Mesenchymal stem cell (in vitro differentiated cells and primary cell): Measurements from ENCODE around the gene ZBTB40.

Experiments used
- DNase-seq: peaks from one replicate; pipeline ENCODE4 v3.0.0-alpha.2; 2013
- H2AFZ ChIP-seq: one replicate; pipeline ENCODE4 v1.6.1; 2013; ENCODE audit warnings: low read depth, mild to moderate bottlenecking, control low read depth, inconsistent platforms, low read length, moderate library complexity
- H2AK5ac ChIP-seq: 2 replicates; pipeline ENCODE4 v1.6.1; 2013; ENCODE audit warnings: low read length, moderate library complexity, mild to moderate bottlenecking, inconsistent platforms; ENCODE audit not compliant: severe bottlenecking
- H2BK120ac ChIP-seq: one replicate; pipeline ENCODE4 v1.6.1; 2013; ENCODE audit warnings: low read depth, mild to moderate bottlenecking, inconsistent platforms, low read length, moderate library complexity
- H2BK12ac ChIP-seq, 2 experiments: one replicate each; pipeline ENCODE4 v1.6.1; 2013; ENCODE audit warnings: inconsistent platforms in 2 of 2, low read length in 2 of 2, mild to moderate bottlenecking in 2 of 2, moderate library complexity in 2 of 2, control low read depth in 1 of 2
- H2BK15ac ChIP-seq: one replicate; pipeline ENCODE4 v1.6.1; 2013; ENCODE audit warnings: mild to moderate bottlenecking, low read depth, inconsistent platforms; ENCODE audit not compliant: poor library complexity, severe bottlenecking
- H2BK5ac ChIP-seq: 2 replicates; pipeline ENCODE4 v1.6.1; 2013; ENCODE audit warnings: low read depth, mild to moderate bottlenecking, low read length, control low read depth, inconsistent platforms; ENCODE audit not compliant: poor library complexity, severe bottlenecking
- H3K14ac ChIP-seq, 2 experiments: one replicate each; pipeline ENCODE4 v1.6.1; 2013; ENCODE audit warnings: inconsistent platforms in 2 of 2, low read length in 2 of 2, control low read depth in 1 of 2, mild to moderate bottlenecking in 1 of 2, moderate library complexity in 1 of 2
- H3K18ac ChIP-seq, 2 experiments: one replicate each; pipeline ENCODE4 v1.6.1; 2013; ENCODE audit warnings: inconsistent platforms in 2 of 2, low read length in 2 of 2, control low read depth in 1 of 2, low read depth in 1 of 2, mild to moderate bottlenecking in 1 of 2
- H3K23ac ChIP-seq, 2 experiments: one replicate each; pipeline ENCODE4 v1.6.1; 2013; ENCODE audit warnings: inconsistent platforms in 2 of 2, low read length in 2 of 2, mild to moderate bottlenecking in 2 of 2, moderate library complexity in 2 of 2, control low read depth in 1 of 2
- H3K27ac ChIP-seq: 2 replicates; pipeline ENCODE4 v1.5.1; 2013; ENCODE audit warnings: mild to moderate bottlenecking, moderate library complexity, low read length, control low read depth, inconsistent platforms; ENCODE audit not compliant: poor library complexity, severe bottlenecking
- H3K27me3 ChIP-seq, 2 experiments: 2 replicates each; pipeline versions ENCODE4 v1.6.1 to v1.7.0; 2013; ENCODE audit warnings: low read length in 2 of 2, mild to moderate bottlenecking in 2 of 2, moderate library complexity in 2 of 2, control low read depth in 1 of 2, inconsistent platforms in 1 of 2; ENCODE audit not compliant: control insufficient read depth in 1 of 2, insufficient read depth in 1 of 2
- H3K36me3 ChIP-seq, 2 experiments: 2 replicates each; pipeline versions ENCODE4 v1.6.1 to v1.7.0; 2013; ENCODE audit warnings: low read length in 2 of 2, control low read depth in 1 of 2, inconsistent platforms in 1 of 2, low read depth in 1 of 2, mild to moderate bottlenecking in 1 of 2; ENCODE audit not compliant: insufficient read depth in 2 of 2, control insufficient read depth in 1 of 2
- H3K4ac ChIP-seq, 2 experiments: one replicate each; pipeline ENCODE4 v1.6.1; 2013; ENCODE audit warnings: inconsistent platforms in 2 of 2, low read length in 2 of 2, mild to moderate bottlenecking in 2 of 2, moderate library complexity in 2 of 2, control low read depth in 1 of 2, low read depth in 1 of 2
- H3K4me1 ChIP-seq: 2 replicates; pipeline ENCODE4 v1.6.1; 2013; ENCODE audit warnings: low read depth, low read length, control low read depth; ENCODE audit not compliant: control insufficient read depth, insufficient read depth
- H3K4me2 ChIP-seq: 2 replicates; pipeline ENCODE4 v1.6.1; 2013; ENCODE audit warnings: low read length, mild to moderate bottlenecking, inconsistent platforms; ENCODE audit not compliant: poor library complexity, severe bottlenecking
- H3K4me3 ChIP-seq, 2 experiments: 2 replicates each; pipeline versions ENCODE4 v1.5.1 to v1.7.0; 2013; ENCODE audit warnings: low read length in 2 of 2, mild to moderate bottlenecking in 2 of 2, control low read depth in 1 of 2, low read depth in 1 of 2; ENCODE audit not compliant: insufficient read depth in 1 of 2
- H3K79me1 ChIP-seq: replicated peaks from 2 replicates; pipeline ENCODE4 v1.6.1; 2013; ENCODE audit warnings: mild to moderate bottlenecking, control low read depth, low read length, inconsistent platforms; ENCODE audit not compliant: poor library complexity, severe bottlenecking
- H3K9ac ChIP-seq: 2 replicates; pipeline ENCODE4 v1.7.0; 2013; ENCODE audit warnings: mild to moderate bottlenecking, low read length, moderate library complexity
- H3K9me3 ChIP-seq: 2 replicates; pipeline ENCODE4 v1.7.0; 2013; ENCODE audit warnings: mild to moderate bottlenecking, low read length; ENCODE audit not compliant: control insufficient read depth
- H4K8ac ChIP-seq: one replicate; pipeline ENCODE4 v1.6.1; 2013; ENCODE audit warnings: inconsistent platforms, mild to moderate bottlenecking, low read length, moderate library complexity
- H4K91ac ChIP-seq: one replicate; pipeline ENCODE4 v1.6.1; 2013; ENCODE audit warnings: mild to moderate bottlenecking, low read length, inconsistent platforms
- WGBS: methylation state at CpG from one replicate; pipeline ENCODE4 v1.1.7; 2013; ENCODE audit warnings: mixed read lengths; 5-methylcytosine and 5-hydroxymethylcytosine counted together

Gene ZBTB40

DNA sequence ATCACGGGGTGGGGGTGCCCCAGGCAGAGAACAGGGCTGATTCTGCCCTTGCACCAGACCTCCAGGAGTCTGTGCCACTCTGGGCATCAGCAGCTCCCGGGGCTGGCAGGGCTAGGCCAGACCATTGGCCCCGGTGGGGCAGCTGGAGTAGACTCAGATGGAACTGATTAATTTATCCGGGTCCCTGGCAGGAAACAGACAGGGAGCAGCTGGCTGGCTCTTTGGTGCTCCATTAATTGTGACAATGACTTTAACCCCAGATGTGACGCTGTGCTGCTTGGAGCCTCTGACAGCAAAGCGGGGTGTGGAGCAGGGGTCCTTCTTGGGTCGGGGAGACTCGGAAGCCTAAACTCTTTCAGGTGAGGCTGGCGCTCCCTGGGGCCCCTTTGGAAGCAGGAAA is 121.2 kb downstream of the ZBTB40 start:
- no peak overlapping the region for H3K23ac ChIP-seq
- DNase-seq = no peak
- H3K4me2 ChIP-seq = no peak overlapping the region
- H3K27ac ChIP-seq = no peak overlapping the region
- H3K9me3 ChIP-seq = no peaks in the 10 kb centered on the region
- peaks cover 47 to 86% of the 10 kb centered on the region in 2 experiments for H3K27me3 ChIP-seq
- no peak overlapping the region for H2AK5ac ChIP-seq
- H2BK12ac ChIP-seq = no peak overlapping the region
- H2BK15ac ChIP-seq = no peak overlapping the region
- no peak overlapping the region for H2BK5ac ChIP-seq
- no peak overlapping the region for H2BK120ac ChIP-seq
- no peaks in the 10 kb centered on the region for H3K36me3 ChIP-seq
- H4K8ac ChIP-seq = no peak overlapping the region
- H4K91ac ChIP-seq = no peak overlapping the region
- H3K18ac ChIP-seq = no peak overlapping the region
- H3K4me1 ChIP-seq = no peaks in the 10 kb centered on the region
- no peak overlapping the region for H3K14ac ChIP-seq
- H3K79me1 ChIP-seq = no peaks in the 10 kb centered on the region
- WGBS = 75% methylated on average over 9 of the region's 9 CpGs
- H3K9ac ChIP-seq = no peak overlapping the region
- H2AFZ ChIP-seq = no peak overlapping the region
- no peak overlapping the region for H3K4ac ChIP-seq
- H3K4me3 ChIP-seq = no peak overlapping the region

DNA sequence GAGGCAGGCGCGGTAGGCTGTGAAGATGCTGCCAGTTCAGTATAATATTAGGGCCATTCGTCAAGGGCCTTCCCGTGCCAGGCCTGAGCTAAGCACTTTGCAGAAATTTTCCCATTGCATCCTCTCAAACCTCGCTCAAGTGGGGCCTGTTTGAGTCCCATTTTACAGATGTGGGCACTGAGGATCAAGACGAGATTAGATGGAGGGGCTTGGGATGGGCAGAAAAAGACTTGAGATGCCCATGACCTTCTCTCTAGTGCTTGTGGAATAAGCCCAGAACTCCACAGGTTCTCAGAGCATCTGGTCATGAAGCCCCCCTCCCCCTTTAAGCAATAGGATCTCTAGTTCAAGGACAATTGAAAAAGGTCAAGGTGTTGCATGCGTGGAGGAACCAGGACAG is 121.6 kb downstream of the ZBTB40 start:
- no peak overlapping the region for H3K4me3 ChIP-seq
- H3K36me3 ChIP-seq = no peaks in the 10 kb centered on the region
- no peaks in the 10 kb centered on the region for H3K79me1 ChIP-seq
- H3K27ac ChIP-seq = no peak overlapping the region
- H3K4me1 ChIP-seq = no peaks in the 10 kb centered on the region
- H3K9ac ChIP-seq = no peak overlapping the region
- no peak overlapping the region for H3K14ac ChIP-seq
- H2BK5ac ChIP-seq = no peak overlapping the region
- no peak for DNase-seq
- H3K4ac ChIP-seq = no peak overlapping the region
- no peak overlapping the region for H2BK12ac ChIP-seq
- H3K18ac ChIP-seq = no peak overlapping the region
- WGBS = 84% methylated on average over 7 of the region's 7 CpGs
- no peak overlapping the region for H3K23ac ChIP-seq
- H2BK15ac ChIP-seq = no peak overlapping the region
- H3K9me3 ChIP-seq = no peaks in the 10 kb centered on the region
- peaks cover 43 to 82% of the 10 kb centered on the region in 2 experiments for H3K27me3 ChIP-seq
- no peak overlapping the region for H2BK120ac ChIP-seq
- no peak overlapping the region for H2AFZ ChIP-seq
- no peak overlapping the region for H3K4me2 ChIP-seq
- H2AK5ac ChIP-seq = no peak overlapping the region
- H4K91ac ChIP-seq = no peak overlapping the region
- no peak overlapping the region for H4K8ac ChIP-seq

DNA sequence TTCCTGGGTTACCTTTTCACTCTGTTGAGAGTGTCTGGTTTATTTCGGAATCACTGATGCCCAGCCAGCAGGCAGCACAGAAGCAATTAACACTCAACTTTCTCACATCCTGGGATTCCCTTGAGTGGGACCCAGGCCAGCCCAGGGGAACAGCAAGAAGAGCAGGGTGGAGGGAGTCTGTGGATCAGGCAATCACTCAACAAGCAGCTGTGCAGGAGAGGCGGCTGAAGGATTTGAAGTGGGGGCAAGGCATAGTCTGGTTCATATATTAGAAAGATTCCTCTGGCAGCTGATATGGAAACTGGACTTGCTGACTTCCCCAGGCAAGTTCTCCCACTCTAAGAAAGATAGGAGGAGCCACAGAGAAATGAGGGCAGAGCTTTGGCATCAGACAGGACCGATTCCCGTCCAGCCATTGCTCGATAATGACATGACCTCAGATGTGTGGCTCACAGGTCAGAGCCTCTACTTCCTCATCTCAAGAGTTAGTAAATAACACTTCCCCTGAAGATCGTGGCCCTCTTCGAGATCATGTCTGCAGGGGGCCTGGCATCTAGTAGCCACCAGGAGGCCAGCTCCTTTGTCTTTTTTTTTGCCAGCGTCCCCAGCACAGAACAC is 124.0 kb downstream of the ZBTB40 start:
- Histone ChIP-seq H2BK5ac (no peak overlapping the region), H2BK120ac (no peak overlapping the region), H3K4me2 (no peak overlapping the region), H2AK5ac (no peak overlapping the region), H3K23ac (no peak overlapping the region), H3K9ac (no peak overlapping the region), H4K8ac (no peak overlapping the region), H3K18ac (no peak overlapping the region), H3K27me3 (peaks cover 35 to 62% of the 10 kb centered on the region in 2 experiments), H2BK12ac (no peak overlapping the region), H3K4ac (no peak overlapping the region), H3K9me3 (no peaks in the 10 kb centered on the region), H3K14ac (no peak overlapping the region), H3K4me3 (no peak overlapping the region), H3K4me1 (no peaks in the 10 kb centered on the region), H3K27ac (no peak overlapping the region), H2BK15ac (no peak overlapping the region), H4K91ac (no peak overlapping the region), H2AFZ (no peak overlapping the region), H3K79me1 (no peaks in the 10 kb centered on the region), H3K36me3 (no peaks in the 10 kb centered on the region)
- DNase-seq = no peak
- 77% methylated on average over 7 of the region's 8 CpGs for WGBS

DNA sequence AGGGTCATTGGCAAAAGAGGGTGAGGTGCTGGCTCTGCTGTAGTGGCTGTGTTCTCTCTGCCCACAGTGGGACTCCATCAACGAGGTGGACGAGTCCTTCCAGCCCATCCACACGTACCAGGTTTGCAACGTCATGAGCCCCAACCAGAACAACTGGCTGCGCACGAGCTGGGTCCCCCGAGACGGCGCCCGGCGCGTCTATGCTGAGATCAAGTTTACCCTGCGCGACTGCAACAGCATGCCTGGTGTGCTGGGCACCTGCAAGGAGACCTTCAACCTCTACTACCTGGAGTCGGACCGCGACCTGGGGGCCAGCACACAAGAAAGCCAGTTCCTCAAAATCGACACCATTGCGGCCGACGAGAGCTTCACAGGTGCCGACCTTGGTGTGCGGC is 124.5 kb downstream of the ZBTB40 start:
- Histone ChIP-seq H2AK5ac (no peak overlapping the region), H3K18ac (no peak overlapping the region), H3K23ac (no peak overlapping the region), H3K4me3 (no peak overlapping the region), H3K27ac (no peak overlapping the region), H4K91ac (no peak overlapping the region), H3K27me3 (peaks cover 31 to 62% of the 10 kb centered on the region in 2 experiments), H3K9ac (no peak overlapping the region), H2AFZ (no peak overlapping the region), H3K36me3 (no peaks in the 10 kb centered on the region), H3K14ac (no peak overlapping the region), H4K8ac (no peak overlapping the region), H3K4ac (no peak overlapping the region), H3K4me2 (no peak overlapping the region), H2BK15ac (no peak overlapping the region), H2BK120ac (no peak overlapping the region), H3K4me1 (no peaks in the 10 kb centered on the region), H3K79me1 (no peaks in the 10 kb centered on the region), H3K9me3 (no peaks in the 10 kb centered on the region), H2BK5ac (no peak overlapping the region), H2BK12ac (no peak overlapping the region)
- WGBS = 92% methylated on average over 23 of the region's 23 CpGs
- DNase-seq = no peak
